ENCODE data around the gene ERC1. TPM values are rescaled to one million over a fixed set of nuclear protein-coding genes. Genes with fewer than 3 reads are reported as not detected.

Gene ERC1
- 40.4 TPM for total RNA-seq (2021; ENCODE audit: unreplicated experiment)
- polyA plus RNA-seq (2012; ENCODE audit: insufficient read length) = 17.8 TPM
- Bru-seq, nascent RNA = percentile 83 among the genes with signal in this experiment
- BruChase-seq, experiment 1, labeled RNA remaining after a 2-hour chase = percentile 70 among the genes with signal in this experiment
- percentile 74 among the genes with signal in this experiment for BruChase-seq, experiment 2, labeled RNA remaining after a 6-hour chase
- long read RNA-seq, full-length matches to known transcripts = 3 of 71 reads
- long read RNA-seq, partial matches to known transcripts = 26 of 71 reads
- long read RNA-seq, other reads (novel, unspliced or antisense) = 42 of 71 reads

GRCh38 chr12:990661-991349 lies at the start of gene ERC1:
TSS of gene ERC1 (plus strand) at chr12:991223. CDS start at chr12:1027904, 36,681 bp downstream.
- DNase-seq (ENCODE audit: low read depth, low spot score) (no peak), ATAC-seq (peak; percentile 97)
- peak within 1 kb of the TSS; percentile 69 to 80 for H3K4me3 ChIP-seq (ENCODE audit: low read depth in 2 of 2, low read length in 2 of 2)
- no peaks in the 10 kb centered on the region for H3K9me3 ChIP-seq (ENCODE audit: control insufficient read depth, insufficient read depth, low read depth, low read length)
- ChIA-PET POLR2A (interaction anchor here (0.5 to 0.6 kb wide), 2 partner anchors 31 to 165 kb away, joined by 3 to 20 read pairs; no protein-coding TSS in a partner anchor), CTCF (interaction anchor here (0.6 kb wide), 1 partner anchor 21 kb away, joined by 3 read pairs; no protein-coding TSS in a partner anchor)
- intact Hi-C loops (cut with micrococcal nuclease; ENCODE audit: unreplicated experiment) = loop anchor here (10.0 kb wide), 1 partner anchor 104 kb away; no protein-coding TSS in a partner anchor
- no peaks in the 10 kb centered on the region for H3K36me3 ChIP-seq (ENCODE audit: control insufficient read depth, insufficient read depth, low read length)
- H3K4me1 ChIP-seq (ENCODE audit: control insufficient read depth, insufficient read depth, low read length) = peaks cover 20% of the 10 kb centered on the region
- H3K27ac ChIP-seq (ENCODE audit: low read length) = peak within 1 kb of the TSS; percentile 95
- no TSS peak for BruUV-seq (replicated peaks)
- in situ Hi-C loops (cut with HindIII; ENCODE audit: low pct_unique_long_range_greater_than_20kb, low sequenced_read_pairs) = no loop called here
- peak; percentile 67 for TF ChIP-seq POLR2AphosphoS5 (IDR thresholded peaks at IDR 0.05; ENCODE audit: low read depth, low read length)
- no peak for TF ChIP-seq TCF7L2 (IDR thresholded peaks at IDR 0.05; ENCODE audit: low read depth, low read length)
- no peak; the same call in 1 of the 2 replicates for TF ChIP-seq CTCF (IDR thresholded peaks at IDR 0.05)
- TF ChIP-seq REST (IDR thresholded peaks at IDR 0.05; ENCODE audit: insufficient read depth in 1 of 2, low read depth in 2 of 2, low read length in 1 of 2) = no peak
- peak; percentile 67; the same call in 1 of the 2 replicates for TF ChIP-seq SIN3A (IDR thresholded peaks at IDR 0.05; ENCODE audit: borderline replicate concordance, insufficient read depth, low read depth, low read length)
- H3K27me3 ChIP-seq (ENCODE audit: control insufficient read depth, insufficient read depth, low read length) = no peaks in the 10 kb centered on the region

DNA sequence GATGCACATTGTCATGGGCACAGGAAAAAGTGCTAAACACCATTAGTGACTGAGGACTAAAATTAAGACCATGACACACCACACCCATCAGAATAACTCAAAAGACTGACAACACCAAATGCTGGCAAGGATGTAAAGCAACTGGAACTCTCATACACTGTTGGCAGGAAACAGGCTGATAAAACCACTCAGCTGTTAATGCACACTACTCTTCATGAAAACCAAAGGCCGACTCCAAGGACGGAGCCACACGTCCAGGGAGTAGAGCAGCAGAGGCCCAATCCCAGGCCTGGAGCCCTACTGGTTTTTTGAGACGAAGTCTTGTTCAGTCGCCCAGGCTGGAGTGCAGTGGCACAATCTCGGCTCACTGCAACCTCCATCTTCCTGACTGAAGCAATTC lies 48.0 kb upstream of the ERC1 start:
- no peak overlapping the region for H3K27ac ChIP-seq (ENCODE audit: low read length)
- ChIA-PET CTCF (no interaction called here), POLR2A (no interaction called here)
- ATAC-seq (no peak), DNase-seq (ENCODE audit: low read depth, low spot score) (no peak)
- H3K36me3 ChIP-seq (ENCODE audit: control insufficient read depth, insufficient read depth, low read length) = no peaks in the 10 kb centered on the region; the same call in 1 of the 2 replicates
- intact Hi-C loops (cut with micrococcal nuclease; ENCODE audit: unreplicated experiment) = no loop called here
- peaks cover 3% of the 10 kb centered on the region; the same call in 1 of the 2 replicates for H3K4me1 ChIP-seq (ENCODE audit: control insufficient read depth, insufficient read depth, low read length)
- BruUV-seq (replicated peaks) = no TSS peak
- in situ Hi-C loops (cut with HindIII; ENCODE audit: low pct_unique_long_range_greater_than_20kb, low sequenced_read_pairs) = no loop called here
- no peaks in the 10 kb centered on the region for H3K9me3 ChIP-seq (ENCODE audit: control insufficient read depth, insufficient read depth, low read depth, low read length)
- H3K27me3 ChIP-seq (ENCODE audit: control insufficient read depth, insufficient read depth, low read length) = no peaks in the 10 kb centered on the region
- no peak overlapping the region for H3K4me3 ChIP-seq (ENCODE audit: low read depth in 2 of 2, low read length in 2 of 2)
- TF ChIP-seq POLR2AphosphoS5 (IDR thresholded peaks at IDR 0.05; ENCODE audit: low read depth, low read length) (no peak), SIN3A (IDR thresholded peaks at IDR 0.05; ENCODE audit: borderline replicate concordance, insufficient read depth, low read depth, low read length) (no peak), REST (IDR thresholded peaks at IDR 0.05; ENCODE audit: insufficient read depth in 1 of 2, low read depth in 2 of 2, low read length in 1 of 2) (no peak), CTCF (IDR thresholded peaks at IDR 0.05) (no peak), TCF7L2 (IDR thresholded peaks at IDR 0.05; ENCODE audit: low read depth, low read length) (no peak)
